ENCODE measurements around the gene BPIFB1.

Gene BPIFB1

GRCh38 chr20:33332905-33333456, 50.0 kb downstream of the BPIFB1 start:
- no peak for DNase-seq

GRCh38 chr20:33333616-33334015, 50.6 kb downstream of the BPIFB1 start:
- DNase-seq = no peak

- DNase-seq = no peak
Measured at GRCh38 chr20:33334111-33334510, 51.1 kb downstream of the BPIFB1 start.

GRCh38 chr20:33336375-33336774, 53.4 kb downstream of the BPIFB1 start:
- DNase-seq = no peak

GRCh38 chr20:33337119-33337518, 54.1 kb downstream of the BPIFB1 start:
- DNase-seq = no peak

GRCh38 chr20:33337531-33338165, 54.6 kb downstream of the BPIFB1 start:
- DNase-seq = no peak

- DNase-seq = no peak
Measured at GRCh38 chr20:33338467-33339258, 55.6 kb downstream of the BPIFB1 start.

- no peak for DNase-seq
Measured at GRCh38 chr20:33339515-33340058, 56.6 kb downstream of the BPIFB1 start.

- DNase-seq = no peak
Measured at GRCh38 chr20:33343521-33343920, 60.5 kb downstream of the BPIFB1 start.

- DNase-seq = no peak
Measured at GRCh38 chr20:33345342-33345741, 62.3 kb downstream of the BPIFB1 start.

GRCh38 chr20:33348136-33348937, 65.3 kb downstream of the BPIFB1 start:
- no peak for DNase-seq

- no peak for DNase-seq
Measured at GRCh38 chr20:33349493-33349892, 66.5 kb downstream of the BPIFB1 start.

- DNase-seq = no peak
Measured at GRCh38 chr20:33351696-33352095, 68.7 kb downstream of the BPIFB1 start.

GRCh38 chr20:33352258-33353012, 69.4 kb downstream of the BPIFB1 start:
- DNase-seq = no peak

GRCh38 chr20:33353013-33353402, 70.0 kb downstream of the BPIFB1 start:
- no peak for DNase-seq

All from stimulated activated CD4-positive, alpha-beta T cell treated with anti-CD3 and anti-CD28 coated beads, Interleukin-1b, Interleukin-23, amount 100 ng/mL, for 48 hours (primary cell).